GM10248 (cell line): Measurements from ENCODE around the gene KRT80.
A peak's percentile ranks its signal among the peaks of the same experiment; 100 is the strongest.

Experiments
- CTCF ChIA-PET: fragments of 300-600 bp; sonication (Branson Sonifier 250); formaldehyde crosslinking; extraction: SDS; loops from one replicate; lab custom pipeline; 2021; ENCODE audit warnings: antibody characterized with exemption; lab: Yijun Ruan, JAX
- POLR2A ChIA-PET: fragments of 350-650 bp; sonication (Branson Sonifier 250); formaldehyde crosslinking; extraction: SDS; loops from one replicate; lab custom pipeline; 2020; ENCODE audit warnings: antibody characterized with exemption; lab: Yijun Ruan, JAX
- DNase-seq: peaks from one replicate; pipeline ENCODE4 v3.0.0; 2012; ENCODE audit errors: extremely low spot score
- TF ChIP-seq, protein P1 (sequence below): IDR thresholded peaks from 2 replicates; pipeline ENCODE4 v1.5.1; 2012; ENCODE audit warnings: mild to moderate bottlenecking, low read depth; ENCODE audit errors: extremely low read depth, missing control alignments, control extremely low read depth

Gene KRT80

GRCh38 chr12:52145228-52146088, 46.4 kb downstream of the KRT80 start:
- no peak for DNase-seq
- TF ChIP-seq, protein P1, sequence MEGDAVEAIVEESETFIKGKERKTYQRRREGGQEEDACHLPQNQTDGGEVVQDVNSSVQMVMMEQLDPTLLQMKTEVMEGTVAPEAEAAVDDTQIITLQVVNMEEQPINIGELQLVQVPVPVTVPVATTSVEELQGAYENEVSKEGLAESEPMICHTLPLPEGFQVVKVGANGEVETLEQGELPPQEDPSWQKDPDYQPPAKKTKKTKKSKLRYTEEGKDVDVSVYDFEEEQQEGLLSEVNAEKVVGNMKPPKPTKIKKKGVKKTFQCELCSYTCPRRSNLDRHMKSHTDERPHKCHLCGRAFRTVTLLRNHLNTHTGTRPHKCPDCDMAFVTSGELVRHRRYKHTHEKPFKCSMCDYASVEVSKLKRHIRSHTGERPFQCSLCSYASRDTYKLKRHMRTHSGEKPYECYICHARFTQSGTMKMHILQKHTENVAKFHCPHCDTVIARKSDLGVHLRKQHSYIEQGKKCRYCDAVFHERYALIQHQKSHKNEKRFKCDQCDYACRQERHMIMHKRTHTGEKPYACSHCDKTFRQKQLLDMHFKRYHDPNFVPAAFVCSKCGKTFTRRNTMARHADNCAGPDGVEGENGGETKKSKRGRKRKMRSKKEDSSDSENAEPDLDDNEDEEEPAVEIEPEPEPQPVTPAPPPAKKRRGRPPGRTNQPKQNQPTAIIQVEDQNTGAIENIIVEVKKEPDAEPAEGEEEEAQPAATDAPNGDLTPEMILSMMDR: no peak
- ChIA-PET CTCF (interaction anchor here (1.3 to 2.7 kb wide), 3 partner anchors 9 to 835 kb away, joined by 3 to 9 read pairs (median 5); no protein-coding TSS in a partner anchor), POLR2A (no interaction called here)

- DNase-seq: no peak
- ChIA-PET POLR2A (no interaction called here), CTCF (interaction anchor here (1.3 to 2.7 kb wide), 6 partner anchors 10 to 836 kb away, joined by 3 to 9 read pairs (median 4); no protein-coding TSS in a partner anchor)
- TF ChIP-seq, protein P1: no peak
Observed at GRCh38 chr12:52144512-52145227, 47.1 kb downstream of the KRT80 start.

DNA sequence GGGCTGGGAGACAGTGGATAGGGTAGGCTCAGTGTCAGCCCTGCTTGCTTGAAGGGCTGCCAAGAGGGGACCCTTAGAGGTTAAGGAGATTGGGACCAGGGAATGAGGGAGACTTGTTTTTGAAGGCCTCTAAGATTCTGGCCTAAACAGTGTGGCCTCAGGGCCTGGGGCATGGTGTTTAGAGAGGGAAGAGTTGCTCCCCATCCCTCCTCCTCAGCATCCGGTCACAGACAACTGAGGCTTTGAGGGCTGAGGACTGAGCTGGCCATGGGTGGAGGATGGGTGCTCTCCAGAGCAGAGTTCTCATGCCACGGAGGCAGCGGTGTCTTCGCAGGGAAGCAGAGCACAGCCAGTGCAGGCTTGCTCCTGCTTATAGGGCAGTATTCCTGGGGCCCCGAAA, 49.4 kb downstream of the KRT80 start:
- DNase-seq: no peak
- ChIA-PET CTCF (interaction anchor here (0.6 to 2.1 kb wide), 3 partner anchors 116 to 743 kb away, joined by 3 to 7 read pairs (median 5); no protein-coding TSS in a partner anchor), POLR2A (no interaction called here)
- TF ChIP-seq, protein P1: no peak

- POLR2A ChIA-PET: no interaction called here
- TF ChIP-seq, protein P1: no peak
Observed at GRCh38 chr12:52141875-52142274, 49.9 kb downstream of the KRT80 start.

GRCh38 chr12:52141306-52141705, 50.5 kb downstream of the KRT80 start:
- TF ChIP-seq, protein P1: no peak
- DNase-seq: no peak
- POLR2A ChIA-PET: no interaction called here
- CTCF ChIA-PET: interaction anchor here (1.1 to 1.2 kb wide), 2 partner anchors 15 to 16 kb away, joined by 3 to 4 read pairs; no protein-coding TSS in a partner anchor

More at GRCh38 chr12:52141875-52142274, 49.9 kb downstream of the KRT80 start:
- DNase-seq: no peak
- CTCF ChIA-PET: no interaction called here

DNA sequence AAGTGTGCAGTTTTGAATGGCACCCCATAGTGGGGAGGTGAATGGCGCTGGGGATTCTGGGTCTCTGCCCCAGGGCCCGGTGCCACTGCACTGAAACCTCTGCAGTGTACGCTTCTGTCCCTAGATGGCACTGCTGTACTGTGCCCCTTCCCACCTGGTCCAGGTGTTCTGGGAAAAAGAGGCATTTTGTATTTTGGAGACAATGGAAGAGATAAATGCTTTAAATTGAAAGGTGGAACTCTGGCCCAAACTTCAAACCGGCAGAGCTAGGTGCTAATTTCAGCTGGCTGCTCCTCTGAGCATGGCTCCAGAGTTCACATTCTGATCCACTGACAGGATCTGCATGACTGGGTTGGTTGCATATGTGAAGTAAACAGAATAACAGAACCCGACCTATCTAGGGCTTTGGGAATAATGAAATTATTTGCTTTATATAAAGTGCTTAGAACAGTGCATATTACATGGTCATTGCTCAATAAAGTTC, 52.2 kb downstream of the KRT80 start:
- TF ChIP-seq, protein P1: peak; percentile 69
- CTCF ChIA-PET: interaction anchor here (1.1 to 1.5 kb wide), 5 partner anchors 9 to 188 kb away, joined by 3 to 6 read pairs (median 3); no protein-coding TSS in a partner anchor
- POLR2A ChIA-PET: no interaction called here
- DNase-seq: no peak
